RPMI7951 (cell line): ENCODE measurements around the gene VPS13C. TPM values are rescaled to one million over a fixed set of nuclear protein-coding genes. Genes with fewer than 3 reads are reported as not detected.

Experiments
- DNase-seq: peaks from one replicate; pipeline ENCODE4 v3.0.0-alpha.2; 2012; ENCODE audit warnings: low read depth
- total RNA-seq: library from RNA; depleted of rRNA; stranded (reverse); fragments of >200 nt; shearing (Covaris generic); gene quantifications from 2 replicates; pipeline ENCODE4 v1.2.3, GENCODE V29; 2014; rRNA removed

The VPS13C gene, protein sequence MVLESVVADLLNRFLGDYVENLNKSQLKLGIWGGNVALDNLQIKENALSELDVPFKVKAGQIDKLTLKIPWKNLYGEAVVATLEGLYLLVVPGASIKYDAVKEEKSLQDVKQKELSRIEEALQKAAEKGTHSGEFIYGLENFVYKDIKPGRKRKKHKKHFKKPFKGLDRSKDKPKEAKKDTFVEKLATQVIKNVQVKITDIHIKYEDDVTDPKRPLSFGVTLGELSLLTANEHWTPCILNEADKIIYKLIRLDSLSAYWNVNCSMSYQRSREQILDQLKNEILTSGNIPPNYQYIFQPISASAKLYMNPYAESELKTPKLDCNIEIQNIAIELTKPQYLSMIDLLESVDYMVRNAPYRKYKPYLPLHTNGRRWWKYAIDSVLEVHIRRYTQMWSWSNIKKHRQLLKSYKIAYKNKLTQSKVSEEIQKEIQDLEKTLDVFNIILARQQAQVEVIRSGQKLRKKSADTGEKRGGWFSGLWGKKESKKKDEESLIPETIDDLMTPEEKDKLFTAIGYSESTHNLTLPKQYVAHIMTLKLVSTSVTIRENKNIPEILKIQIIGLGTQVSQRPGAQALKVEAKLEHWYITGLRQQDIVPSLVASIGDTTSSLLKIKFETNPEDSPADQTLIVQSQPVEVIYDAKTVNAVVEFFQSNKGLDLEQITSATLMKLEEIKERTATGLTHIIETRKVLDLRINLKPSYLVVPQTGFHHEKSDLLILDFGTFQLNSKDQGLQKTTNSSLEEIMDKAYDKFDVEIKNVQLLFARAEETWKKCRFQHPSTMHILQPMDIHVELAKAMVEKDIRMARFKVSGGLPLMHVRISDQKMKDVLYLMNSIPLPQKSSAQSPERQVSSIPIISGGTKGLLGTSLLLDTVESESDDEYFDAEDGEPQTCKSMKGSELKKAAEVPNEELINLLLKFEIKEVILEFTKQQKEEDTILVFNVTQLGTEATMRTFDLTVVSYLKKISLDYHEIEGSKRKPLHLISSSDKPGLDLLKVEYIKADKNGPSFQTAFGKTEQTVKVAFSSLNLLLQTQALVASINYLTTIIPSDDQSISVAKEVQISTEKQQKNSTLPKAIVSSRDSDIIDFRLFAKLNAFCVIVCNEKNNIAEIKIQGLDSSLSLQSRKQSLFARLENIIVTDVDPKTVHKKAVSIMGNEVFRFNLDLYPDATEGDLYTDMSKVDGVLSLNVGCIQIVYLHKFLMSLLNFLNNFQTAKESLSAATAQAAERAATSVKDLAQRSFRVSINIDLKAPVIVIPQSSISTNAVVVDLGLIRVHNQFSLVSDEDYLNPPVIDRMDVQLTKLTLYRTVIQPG (N-terminal part only)
- total RNA-seq = 20.9 and 30.3 TPM in 2 replicates

DNA sequence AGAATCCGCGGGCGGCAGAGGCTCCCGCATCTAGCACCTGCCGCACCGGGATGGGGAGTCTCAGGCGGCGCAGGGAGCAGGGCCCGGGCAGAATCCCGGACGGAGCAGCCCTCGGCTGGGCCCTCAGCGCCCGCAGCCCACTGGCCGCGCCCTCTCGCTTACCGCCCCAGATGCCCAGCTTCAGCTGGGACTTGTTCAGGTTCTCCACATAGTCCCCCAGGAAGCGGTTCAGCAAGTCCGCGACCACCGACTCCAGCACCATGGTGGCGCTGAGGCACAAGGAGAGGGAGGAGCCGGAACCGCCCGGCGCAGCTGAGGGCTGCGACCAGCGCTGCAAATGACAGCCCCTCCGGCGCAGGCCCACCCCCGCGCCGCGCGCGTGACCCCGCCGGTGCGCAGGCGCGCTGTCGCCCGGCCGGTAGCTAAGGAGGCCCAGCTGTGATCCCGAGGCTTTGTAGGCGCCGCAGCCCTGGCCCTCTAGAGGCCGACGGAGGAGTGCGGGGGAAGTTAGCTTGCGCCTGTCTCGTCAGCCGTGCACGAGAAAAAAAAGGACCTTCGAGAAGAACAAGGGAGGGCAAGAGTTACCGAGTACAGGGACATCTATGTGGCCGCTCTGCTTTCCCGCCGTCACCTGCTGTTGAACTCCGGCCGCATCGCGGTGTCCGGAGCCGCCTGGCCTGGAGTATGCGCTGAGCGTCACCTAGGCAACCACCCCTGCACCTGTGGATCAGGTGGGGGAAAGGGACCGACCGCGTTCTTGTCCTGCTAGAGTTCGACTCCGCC, at the start of gene VPS13C:
Gene VPS13C (minus strand): TSS at position 335 of the 783 bp plus-strand sequence. CDS start 73 bp downstream, at position 262.
- DNase-seq = peak; percentile 94

DNA sequence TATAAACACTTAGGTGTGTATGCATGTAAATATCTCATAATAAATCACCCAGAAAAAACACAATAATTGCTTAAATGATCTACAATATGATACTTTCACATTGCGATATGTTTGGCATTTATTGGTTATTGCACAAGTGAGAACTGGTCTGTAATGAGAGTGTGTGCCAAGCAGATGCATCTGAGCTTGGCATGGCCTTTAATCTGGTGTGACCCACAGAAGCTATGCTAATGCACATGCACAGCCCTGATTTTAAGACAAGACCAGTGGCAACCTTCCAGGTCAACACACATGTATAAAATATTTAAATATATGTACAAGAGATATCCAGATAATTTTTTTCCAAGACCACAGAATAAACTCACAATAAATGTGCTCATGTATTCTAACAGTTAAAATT, 49.2 kb upstream of the VPS13C start:
- DNase-seq = no peak

DNA sequence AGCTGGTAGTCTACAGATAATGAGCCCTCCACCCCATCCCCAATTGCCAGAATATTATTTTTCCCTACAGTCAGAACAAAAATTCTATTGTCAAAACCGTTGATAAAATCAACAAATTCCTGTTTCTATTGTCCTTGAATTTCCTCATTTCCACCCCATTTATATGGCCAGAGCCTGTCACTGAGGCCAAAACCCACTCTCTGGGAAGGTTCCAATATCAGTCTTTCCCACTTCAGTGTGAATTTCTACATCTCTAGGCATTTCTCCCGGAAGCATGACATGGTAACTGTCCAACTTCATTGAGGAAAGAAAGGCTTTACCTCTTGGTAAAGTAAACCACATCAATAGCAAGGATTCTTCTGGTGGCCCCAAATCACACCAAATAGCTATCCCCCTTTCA, 48.2 kb upstream of the VPS13C start:
- DNase-seq = no peak

DNA sequence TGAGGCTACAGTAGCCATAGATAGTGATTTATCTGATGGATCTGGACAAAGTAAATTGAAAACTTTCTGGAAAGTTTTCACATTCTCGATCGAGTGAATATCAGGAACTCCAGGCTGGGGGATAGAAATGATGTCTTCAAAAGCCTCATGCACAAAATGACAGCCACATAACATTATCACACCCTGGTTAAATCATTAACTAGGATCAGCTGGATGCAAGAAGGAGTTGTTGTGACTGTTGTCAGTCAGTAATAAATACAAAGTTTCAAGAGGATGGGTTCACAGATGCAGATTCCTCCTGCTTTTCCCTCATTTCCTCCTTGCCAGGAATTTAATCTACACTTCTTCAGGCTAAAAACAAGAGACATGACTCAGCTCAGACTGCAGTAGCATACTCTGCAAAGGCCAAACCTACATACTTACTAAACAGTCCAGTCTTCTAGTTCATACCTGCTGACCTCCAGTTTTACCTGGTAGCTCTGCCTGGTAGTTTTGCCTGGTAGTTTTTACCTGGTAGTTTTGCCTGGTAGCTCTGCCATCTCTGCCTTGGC, 47.4 kb upstream of the VPS13C start:
- DNase-seq = no peak

DNA sequence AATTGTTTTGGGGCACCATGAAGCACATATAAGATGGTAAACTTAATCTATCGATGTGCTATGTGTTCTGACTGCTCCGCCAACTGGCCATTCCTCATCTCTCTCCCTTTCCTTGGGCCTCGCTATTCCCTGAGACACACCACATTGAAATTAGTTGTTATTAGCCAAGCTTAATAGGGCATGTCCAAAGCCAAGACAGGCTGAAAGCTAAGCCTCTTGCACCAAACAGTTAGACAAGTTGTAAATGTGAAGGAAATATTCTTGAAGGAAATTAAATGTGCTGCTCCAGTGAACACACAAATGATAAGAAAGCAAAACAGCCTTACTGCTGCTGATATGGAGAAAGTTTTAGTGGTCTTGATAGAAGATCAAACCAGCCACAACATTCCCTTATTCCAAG, 45.8 kb upstream of the VPS13C start:
- DNase-seq = no peak

DNA sequence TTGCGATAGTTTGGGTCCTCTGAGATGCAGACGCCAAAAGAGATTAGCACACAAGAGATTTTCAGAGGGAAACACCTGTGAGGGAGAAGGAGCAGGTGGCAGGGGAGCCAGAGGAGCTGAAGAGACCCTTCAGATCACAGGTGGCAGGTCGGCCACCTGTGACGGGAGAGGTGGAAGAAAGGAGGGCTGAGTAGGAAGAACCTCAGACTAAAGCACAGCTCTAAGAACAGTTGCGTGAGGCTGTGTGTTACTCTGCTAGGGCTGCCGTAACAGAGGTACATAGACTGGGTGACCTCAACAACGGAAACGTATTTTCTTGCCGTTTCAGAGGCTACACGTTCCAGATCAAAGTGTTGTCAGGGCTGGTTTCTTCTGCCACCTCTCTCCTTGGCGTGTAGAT, 45.0 kb upstream of the VPS13C start:
- DNase-seq = no peak

DNA sequence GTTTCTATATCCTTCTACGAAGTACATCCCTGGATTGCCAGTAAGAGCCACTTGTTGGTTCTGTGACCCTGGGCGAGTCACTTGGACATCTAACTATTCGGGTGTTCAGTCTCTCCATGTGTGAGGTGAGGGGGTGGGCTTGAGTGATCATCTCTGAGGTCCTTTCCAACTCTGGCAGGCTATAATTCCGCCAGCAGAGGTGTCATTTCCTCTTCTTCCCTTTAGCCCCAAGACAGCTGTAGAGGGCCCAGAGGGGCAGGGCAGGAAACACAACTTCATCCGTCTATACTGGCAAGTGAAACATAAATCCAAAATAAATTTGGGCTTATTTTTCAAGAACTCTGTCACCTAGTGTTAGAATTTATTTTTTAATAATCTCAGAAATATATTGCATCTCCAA, 44.6 kb upstream of the VPS13C start:
- no peak for DNase-seq

DNA sequence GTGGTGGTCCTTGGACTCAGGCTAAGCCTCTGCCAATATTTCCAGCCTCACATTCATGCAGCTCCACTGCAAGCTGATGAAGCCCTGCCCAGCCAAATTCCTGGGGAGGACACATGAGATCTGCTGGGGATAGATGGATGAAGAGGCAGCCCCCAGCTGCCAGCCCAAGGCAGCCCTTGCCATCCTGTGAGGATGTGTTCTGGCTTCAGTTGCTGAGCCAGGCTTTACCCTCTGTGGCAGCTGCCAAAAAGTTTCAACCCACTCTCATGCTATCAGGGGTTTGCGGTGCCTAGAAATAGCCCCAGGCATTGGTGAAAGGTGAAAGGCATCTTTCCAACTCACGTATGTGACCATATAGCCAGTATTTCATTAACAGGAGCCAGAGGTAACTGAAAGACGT, 44.2 kb upstream of the VPS13C start:
- DNase-seq = no peak

DNA sequence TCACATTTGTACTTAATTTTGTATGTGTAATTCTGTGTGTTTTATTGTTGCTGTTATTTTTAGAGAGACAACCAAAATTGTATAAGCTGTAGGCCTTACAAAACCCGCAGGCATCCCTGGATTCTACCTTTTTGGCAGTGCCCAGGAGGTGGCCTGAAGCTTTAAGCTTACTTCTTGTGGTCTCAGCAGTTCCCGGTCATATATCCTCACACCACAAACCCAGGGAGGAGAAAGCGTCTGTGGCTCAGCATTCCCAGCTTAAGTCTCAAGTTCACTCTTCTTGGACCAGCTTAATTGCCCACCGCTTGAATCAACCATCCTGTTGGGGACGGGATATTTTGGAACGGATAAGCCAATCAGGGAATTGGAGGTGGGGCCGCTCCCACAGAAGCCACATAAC, 43.2 kb upstream of the VPS13C start:
- no peak for DNase-seq

DNA sequence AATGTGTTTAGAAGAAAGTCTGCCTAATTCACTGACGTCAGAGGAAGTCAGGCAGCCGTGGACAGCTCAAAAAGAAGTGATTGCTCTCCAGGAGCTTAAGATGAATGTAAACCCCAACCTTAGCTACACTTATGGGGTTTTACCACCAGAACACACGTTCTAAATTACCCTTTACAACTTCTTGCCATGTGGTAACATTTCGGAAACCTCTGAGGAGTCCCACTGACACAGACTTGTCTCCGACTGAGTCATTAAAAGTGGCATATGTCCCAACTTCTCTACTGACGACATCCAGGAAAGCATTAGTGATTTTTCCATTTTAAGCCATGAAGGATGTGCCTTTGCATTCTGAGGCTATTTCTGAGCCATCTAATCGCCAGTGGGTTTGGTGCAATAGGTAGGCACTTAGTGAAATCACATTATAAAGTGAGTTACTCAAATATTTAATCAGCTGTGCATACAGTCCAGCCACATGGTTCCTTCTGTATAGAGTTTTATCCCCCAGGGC, 38.9 kb upstream of the VPS13C start:
- peak; percentile 77 for DNase-seq

DNA sequence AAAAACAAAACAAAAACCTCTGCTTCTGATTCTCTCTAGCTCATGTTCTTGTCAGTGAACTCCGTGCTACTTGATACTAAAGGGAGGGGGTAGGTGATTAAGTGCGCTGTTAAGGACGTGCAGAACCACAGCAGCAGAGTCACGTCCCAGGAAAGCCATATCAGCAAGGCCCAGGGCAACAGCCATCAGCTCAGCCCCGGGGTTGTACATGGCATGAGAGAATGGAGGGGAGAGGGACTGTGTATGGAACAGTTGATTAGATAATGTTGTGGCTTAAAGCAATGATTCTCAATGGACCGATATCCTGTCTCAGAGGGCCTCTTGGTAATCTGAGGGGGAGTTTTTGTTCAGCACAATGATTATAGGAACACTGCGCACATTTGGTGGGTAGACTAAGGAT, 34.1 kb upstream of the VPS13C start:
- DNase-seq = no peak

DNA sequence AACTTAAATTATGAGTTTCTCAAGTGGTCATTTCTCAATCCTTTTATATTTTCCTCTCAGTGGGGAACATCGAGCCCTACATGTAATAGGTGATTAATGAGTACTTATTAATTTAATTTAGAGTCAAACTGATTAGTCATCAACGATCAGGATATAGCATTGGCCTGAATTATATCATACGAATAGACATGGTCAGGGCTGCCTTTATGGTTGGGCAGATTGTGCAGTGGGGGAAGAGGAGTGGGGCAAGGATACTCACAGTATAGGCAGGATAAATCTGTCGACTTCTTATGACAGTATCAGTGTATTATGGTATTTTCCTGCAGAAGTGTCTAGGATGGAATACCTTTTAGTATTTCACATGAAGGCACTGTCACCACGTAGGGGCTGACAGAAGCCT, 33.6 kb upstream of the VPS13C start:
- DNase-seq = no peak

DNA sequence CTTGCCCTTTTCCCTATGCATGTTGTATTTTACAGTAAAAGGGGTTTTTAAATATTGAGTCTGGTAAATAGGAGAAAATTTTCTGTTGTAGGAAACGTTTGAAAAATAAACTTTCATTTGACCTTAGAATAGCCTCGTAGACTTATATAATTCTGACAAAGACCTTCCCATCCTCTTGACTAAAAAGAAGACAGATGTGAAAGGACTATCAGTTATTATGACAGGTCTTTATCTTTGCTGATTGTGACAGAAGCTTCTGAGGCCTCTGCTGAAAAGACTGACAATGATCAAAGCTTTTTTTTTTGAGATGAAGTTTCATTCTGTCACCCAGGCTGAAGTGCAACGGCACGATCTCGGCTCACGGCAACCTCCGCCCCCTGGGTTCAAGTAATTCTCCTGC, 30.7 kb upstream of the VPS13C start:
- no peak for DNase-seq

DNA sequence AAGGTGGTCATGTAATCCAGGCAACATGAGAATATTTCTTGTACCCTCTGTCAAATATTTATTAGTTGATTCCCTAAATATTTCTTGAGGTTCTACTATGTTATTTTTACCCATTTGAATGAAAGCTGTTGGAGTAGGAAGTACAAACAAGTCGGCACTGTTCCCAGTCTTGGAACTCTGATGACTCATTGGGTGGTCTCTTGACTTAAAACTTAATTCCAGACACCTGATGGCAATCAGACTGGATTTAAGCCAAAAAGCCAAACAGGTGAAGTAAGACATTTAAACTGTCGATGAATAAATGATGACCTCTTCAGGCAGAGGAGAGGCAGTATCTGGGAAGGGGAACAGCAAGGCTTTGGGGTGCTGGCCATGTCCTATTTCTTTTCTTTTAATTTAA, 29.4 kb upstream of the VPS13C start:
- no peak for DNase-seq

DNA sequence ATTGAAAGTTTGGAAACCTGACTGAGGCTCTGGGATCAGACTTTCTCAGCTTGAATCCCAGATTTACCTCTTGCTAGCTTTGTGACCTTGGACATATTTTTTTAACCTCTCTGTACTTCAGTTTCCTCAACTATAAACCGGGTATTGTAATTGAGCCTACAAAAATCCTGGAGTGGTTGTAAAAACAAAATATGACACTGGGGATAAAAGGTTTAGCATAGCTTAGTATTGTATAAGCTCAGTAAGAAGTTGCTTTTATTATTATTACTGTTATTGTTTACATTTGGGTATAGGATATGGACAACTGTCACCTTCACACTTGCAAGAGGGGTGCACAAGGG, 28.1 kb upstream of the VPS13C start:
- DNase-seq = no peak

DNA sequence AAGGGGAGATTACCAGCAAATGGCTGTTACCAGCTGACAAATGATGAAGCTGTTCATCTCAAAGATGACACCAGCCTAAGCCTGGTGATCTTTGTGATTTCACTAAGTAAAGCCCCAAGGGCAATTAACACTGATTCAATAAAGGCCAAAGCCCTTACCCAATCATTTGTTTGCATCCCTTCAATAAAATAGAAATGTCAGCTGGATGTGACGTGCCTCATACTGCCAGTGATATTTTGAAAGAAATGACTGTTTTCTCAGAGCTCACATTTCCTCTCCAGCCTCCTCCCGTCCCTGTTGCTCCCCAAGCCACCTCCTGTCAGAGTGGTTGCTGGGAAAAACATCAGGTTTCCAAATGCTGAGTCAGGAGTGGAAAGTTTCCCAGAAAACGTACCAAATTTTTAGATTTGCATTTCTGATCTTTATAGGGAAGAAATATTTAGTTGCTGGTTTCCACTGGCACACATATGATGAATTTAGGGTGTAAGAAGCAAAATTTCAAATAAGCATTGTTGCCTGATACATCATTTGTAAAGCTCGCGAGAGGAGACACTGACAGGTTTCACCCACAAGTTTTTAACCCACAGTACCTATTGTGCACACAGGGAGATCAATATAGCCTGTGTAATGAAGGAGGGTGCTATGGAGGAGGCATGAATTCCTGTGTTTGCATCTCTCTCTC, 27.6 kb upstream of the VPS13C start:
- DNase-seq = peak; percentile 29

DNA sequence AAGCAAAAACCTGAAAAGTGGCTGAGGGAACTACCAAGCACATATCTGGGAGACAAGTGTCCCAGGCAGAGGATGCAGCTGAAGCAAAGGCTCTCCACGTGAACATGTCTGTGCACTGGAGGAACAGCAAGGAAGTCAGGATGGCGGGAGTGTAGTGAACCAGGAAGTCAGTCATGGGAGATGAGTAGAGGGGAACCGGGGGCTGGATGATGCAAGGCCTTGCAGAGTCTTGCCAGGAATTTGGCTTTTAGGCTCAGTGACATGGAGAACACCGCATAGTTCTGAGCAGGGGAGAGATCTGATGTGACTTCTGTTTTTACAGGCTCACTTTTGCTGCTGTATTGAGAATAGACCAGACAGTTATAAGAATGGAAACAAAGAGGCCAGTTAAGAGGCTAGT, 25.5 kb upstream of the VPS13C start:
- DNase-seq = no peak

DNA sequence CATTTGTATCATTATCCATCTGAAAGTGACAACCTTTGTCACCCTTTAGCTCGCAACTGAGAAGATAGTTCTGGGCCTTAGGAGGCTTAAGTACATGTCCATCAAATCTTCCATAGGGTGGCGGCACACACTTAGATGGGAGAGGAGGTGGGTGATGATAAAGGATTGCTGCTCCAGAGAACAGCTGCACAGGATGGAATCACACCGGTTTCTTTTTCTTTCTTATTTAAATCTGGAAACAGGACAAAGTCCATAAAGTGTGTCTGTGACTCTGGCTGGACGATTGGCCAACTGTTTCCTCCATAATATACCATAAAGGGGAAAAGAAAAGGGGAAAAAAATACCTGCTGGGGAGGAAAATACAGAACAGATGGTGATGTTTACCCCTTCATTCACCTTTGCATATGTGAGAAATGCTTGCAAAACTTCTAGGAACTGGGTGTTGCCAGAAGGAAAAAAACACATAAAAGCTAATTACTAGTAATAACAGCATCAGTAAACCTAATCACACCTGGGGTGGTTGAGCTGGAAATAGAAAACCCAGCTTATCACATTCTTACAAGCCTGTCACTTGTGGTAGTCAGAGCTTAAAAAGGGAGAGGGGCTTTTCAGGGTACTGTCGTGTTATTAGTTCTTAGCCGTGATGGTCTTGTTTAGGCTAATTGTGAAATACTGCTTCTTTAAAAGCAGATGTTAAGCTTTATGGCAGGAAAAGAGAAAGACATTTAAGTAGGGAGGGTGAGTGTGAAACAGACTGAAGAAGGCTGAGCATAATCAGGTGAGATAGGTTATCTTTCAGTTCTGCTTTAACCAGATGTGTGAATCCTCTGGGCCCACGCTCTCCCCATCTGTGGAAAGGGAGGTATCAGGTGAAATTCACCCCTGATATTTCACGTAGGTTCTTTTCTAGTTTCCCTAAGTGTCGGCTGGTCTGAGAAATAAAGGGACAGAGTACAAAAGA, 23.2 kb upstream of the VPS13C start:
- no peak for DNase-seq

DNA sequence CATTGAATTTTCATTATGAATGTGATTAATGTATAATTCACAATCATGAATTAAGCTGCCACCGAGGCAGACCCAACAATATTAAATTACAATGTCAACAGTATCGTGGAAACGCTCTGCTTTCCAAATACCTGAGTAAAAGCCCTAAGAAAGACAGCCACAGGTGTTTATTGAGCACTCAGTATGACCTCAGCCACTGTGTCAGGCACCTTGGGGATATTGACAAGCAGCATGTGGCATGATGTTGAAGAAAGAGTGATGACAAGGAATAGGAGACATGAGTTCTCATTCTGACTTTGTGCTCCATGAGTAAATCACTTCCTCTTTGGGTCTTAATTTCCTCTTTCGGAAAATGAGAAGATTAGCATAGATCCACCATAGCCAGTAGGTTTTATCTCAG, 19.3 kb upstream of the VPS13C start:
- DNase-seq = no peak
